A549 (cell line): ENCODE data around the gene FOXB2. TPM values are rescaled to one million over a fixed set of nuclear protein-coding genes. Genes with fewer than 3 reads are reported as not detected.
A peak's percentile ranks its signal among the peaks of the same experiment; 100 is the strongest.

Source experiments
- ATAC-seq, 2 experiments: fragments of 200-7000 bp in 1 of 2; fragments of >200 bp in 1 of 2; cut with Nextera tagmentation in 1 of 2; cut with Tn5 transposase in 1 of 2; 3 replicates each; pipeline versions ENCODE4 v1.8.0 to v1.9.1; 2018 to 2020; ENCODE audit warnings: mild to moderate bottlenecking in 1 of 2, moderate library complexity in 1 of 2
- CTCF ChIA-PET: fragments of 300-600 bp; sonication (Branson Sonifier 250); formaldehyde crosslinking; extraction: SDS; loops from one replicate; lab custom pipeline; 2021; ENCODE audit warnings: antibody characterized with exemption, inconsistent platforms; lab: Yijun Ruan, JAX
- POLR2A ChIA-PET: fragments of 350-600 bp; formaldehyde crosslinking; extraction: SDS; loops from one replicate; lab custom pipeline; 2021; ENCODE audit warnings: antibody characterized with exemption, inconsistent platforms; lab: Yijun Ruan, JAX
- DNase-seq, 2 experiments: peaks; one replicate each; pipeline versions ENCODE4 v3.0.0 to v3.0.0-alpha.2; 2011 to 2016; ENCODE audit warnings: low read depth in 1 of 2, low spot score in 1 of 2
- FAIRE-seq: peaks from 2 replicates; lab custom pipeline; 2011; peaks lifted over from hg19 to GRCh38; lab: Jason Lieb, UNC
- H3K27ac ChIP-seq, 2 experiments: fragments of >200 bp; sonication (Bioruptor Twin); formaldehyde crosslinking; 3 replicates each; pipeline ENCODE4 v1.5.1; 2016 to 2017
- H3K4me1 ChIP-seq: fragments of >200 bp; sonication (Bioruptor Twin); formaldehyde crosslinking; 3 replicates; pipeline ENCODE4 v1.6.1; 2016
- H3K4me2 ChIP-seq: fragments of >200 bp; sonication (Bioruptor Twin); formaldehyde crosslinking; 3 replicates; pipeline ENCODE4 v1.6.1; 2016
- H3K4me3 ChIP-seq: fragments of >200 bp; sonication (Bioruptor Twin); formaldehyde crosslinking; 3 replicates; pipeline ENCODE4 v1.5.1; 2016
- H3K9me3 ChIP-seq: fragments of >200 bp; sonication (Bioruptor Twin); formaldehyde crosslinking; 3 replicates; pipeline ENCODE4 v1.6.1; 2016
- ATOH8 ChIP-seq: fragments of 250-450 bp; sonication (Bioruptor Pico); IDR thresholded peaks from 2 replicates; pipeline ENCODE4 v1.5.0; 2020; ENCODE audit warnings: low read depth, mild to moderate bottlenecking, moderate library complexity
- BHLHE40 ChIP-seq: IDR thresholded peaks from 2 replicates; pipeline ENCODE4 v1.6.1; 2012; ENCODE audit warnings: low read depth, low read length, inconsistent platforms
- CBX2 ChIP-seq: fragments of 200-600 bp; sonication (generic); IDR thresholded peaks from 2 replicates; pipeline ENCODE4 v1.6.1; 2016; ENCODE audit warnings: low read depth, mild to moderate bottlenecking, borderline replicate concordance
- EHF ChIP-seq: fragments of 250-450 bp; sonication (Bioruptor Pico); IDR thresholded peaks from 2 replicates; pipeline ENCODE4 v1.5.0; 2020; ENCODE audit warnings: mild to moderate bottlenecking
- EHMT2 ChIP-seq: fragments of 200-600 bp; sonication (generic); IDR thresholded peaks from 2 replicates; pipeline ENCODE4 v1.6.1; 2016; ENCODE audit warnings: antibody characterized with exemption, low read depth, mild to moderate bottlenecking, moderate library complexity
- FOXS1 ChIP-seq: fragments of 250-450 bp; sonication (Bioruptor Pico); IDR thresholded peaks from 2 replicates; pipeline ENCODE4 v1.5.0; 2020; ENCODE audit warnings: mild to moderate bottlenecking, moderate library complexity
- GATA3 ChIP-seq: IDR thresholded peaks from 2 replicates; pipeline ENCODE4 v1.6.1; 2012; ENCODE audit warnings: borderline replicate concordance
- HOXA7 ChIP-seq: fragments of 250-450 bp; sonication (Bioruptor Pico); IDR thresholded peaks from 2 replicates; pipeline ENCODE4 v1.5.0; 2020; ENCODE audit warnings: mild to moderate bottlenecking, moderate library complexity
- HOXB5 ChIP-seq: fragments of 250-450 bp; sonication (Bioruptor Pico); IDR thresholded peaks from 2 replicates; pipeline ENCODE4 v1.5.0; 2020; ENCODE audit warnings: mild to moderate bottlenecking, moderate library complexity
- JUNB ChIP-seq: fragments of >200 bp; sonication (Bioruptor Twin); formaldehyde crosslinking; IDR thresholded peaks from 2 replicates; pipeline ENCODE4 v1.6.1; 2016
- KDM5A ChIP-seq: fragments of 200-600 bp; sonication (generic); IDR thresholded peaks from 2 replicates; pipeline ENCODE4 v1.6.1; 2016; ENCODE audit warnings: antibody characterized with exemption, mild to moderate bottlenecking
- MAFK ChIP-seq: fragments of 450-650 bp; IDR thresholded peaks from 2 replicates; pipeline ENCODE4 v1.6.1; 2014; ENCODE audit not compliant: partially characterized antibody
- NR3C1 ChIP-seq: fragments of >200 bp; sonication (Bioruptor Twin); formaldehyde crosslinking; IDR thresholded peaks from 3 replicates; pipeline ENCODE4 v1.6.1; 2017
- PHF8 ChIP-seq: fragments of 200-600 bp; sonication (generic); IDR thresholded peaks from 2 replicates; pipeline ENCODE4 v1.6.1; 2016; ENCODE audit warnings: low read depth, mild to moderate bottlenecking, antibody characterized with exemption, moderate library complexity, borderline replicate concordance
- POLR2A ChIP-seq: IDR thresholded peaks from 2 replicates; pipeline ENCODE4 v1.6.1; 2012; ENCODE audit warnings: mild to moderate bottlenecking, low read length
- POLR2AphosphoS2 ChIP-seq: conservative IDR thresholded peaks from 2 replicates; pipeline ENCODE4 v1.6.1; 2012; ENCODE audit warnings: low read length, improper control_type of control experiment, inconsistent platforms
- RAD21 ChIP-seq, 2 experiments: fragments of >200 bp in 1 of 2; sonication (Bioruptor Twin) in 1 of 2; formaldehyde crosslinking in 1 of 2; IDR thresholded peaks in 1 of 2; conservative IDR thresholded peaks in 1 of 2; 2 replicates in 1 of 2; 3 replicates in 1 of 2; pipeline ENCODE4 v1.6.1; 2012 to 2018; ENCODE audit warnings: inconsistent platforms in 1 of 2
- RFX5 ChIP-seq: fragments of 450-650 bp; IDR thresholded peaks from 2 replicates; pipeline ENCODE4 v1.7.1; 2014; ENCODE audit warnings: antibody characterized with exemption, mild to moderate bottlenecking, moderate library complexity
- SMC3 ChIP-seq: fragments of >200 bp; sonication (Bioruptor Twin); formaldehyde crosslinking; IDR thresholded peaks from 3 replicates; pipeline ENCODE4 v1.6.1; 2018; ENCODE audit warnings: inconsistent platforms
- TP53 ChIP-seq: fragments of 250-450 bp; sonication (Bioruptor Pico); IDR thresholded peaks from 2 replicates; pipeline ENCODE4 v1.5.0; 2021; ENCODE audit warnings: mild to moderate bottlenecking, moderate library complexity
- ZC3H11A ChIP-seq: fragments of 450-650 bp; IDR thresholded peaks from 2 replicates; pipeline ENCODE4 v1.6.1; 2014; ENCODE audit warnings: antibody characterized with exemption, mild to moderate bottlenecking
- ZSCAN20 ChIP-seq: fragments of 250-450 bp; sonication (Bioruptor Pico); IDR thresholded peaks from 2 replicates; pipeline ENCODE4 v1.8.0; 2022; ENCODE audit warnings: mild to moderate bottlenecking, moderate library complexity
- WGBS: methylation state at CpG from one replicate; pipeline ENCODE4 v1.1.6; 2017; ENCODE audit errors: missing lambda C conversion rate; 5-methylcytosine and 5-hydroxymethylcytosine counted together
- polyA plus RNA-seq, 4 experiments: library from polyadenylated mRNA; depleted of rRNA in 3 of 4; stranded (reverse); fragments of >200 nt; fragmentation: RNase III in 1 of 4; extraction: RNeasy Plus Mini Kit Qiagen cat#74134 plus additional on column Dnase treatment in 1 of 4; gene quantifications; 2 replicates in 3 of 4; 3 replicates in 1 of 4; pipeline ENCODE4 v1.2.3, GENCODE V29; 2011 to 2017
- TF ChIP-seq, protein P1 (sequence below): fragments of >200 bp; sonication (Bioruptor Twin); formaldehyde crosslinking; IDR thresholded peaks from 2 replicates; pipeline ENCODE4 v1.6.1; 2016
- TF ChIP-seq, protein P2 (sequence below): fragments of 150-350 bp; IDR thresholded peaks from 2 replicates; pipeline ENCODE4 v1.6.1; 2014; ENCODE audit warnings: low read depth, mild to moderate bottlenecking, low read length
- TF ChIP-seq, protein P3 (sequence below): fragments of >200 bp; sonication (Bioruptor Twin); formaldehyde crosslinking; IDR thresholded peaks from 3 replicates; pipeline ENCODE4 v1.6.1; 2016

FOXB2 gene
- polyA plus RNA-seq, 2 of the 4 experiments (the other 2 are of a cell fraction): not detected

- no peaks in the 10 kb centered on the region for H3K9me3 ChIP-seq
- H3K4me1 ChIP-seq: peaks cover 39% of the 10 kb centered on the region; the same call in 2 of the 3 replicates
- ChIA-PET POLR2A (no interaction called here), CTCF (interaction anchor here (1.2 kb wide), 1 partner anchor 209 kb away, joined by 3 read pairs; no protein-coding TSS in a partner anchor)
- H3K4me2 ChIP-seq: peak overlapping the region; percentile 69
- peak overlapping the region; percentile 29; the same call in 2 of the 3 replicates for H3K4me3 ChIP-seq
- no peak overlapping the region for H3K27ac ChIP-seq
- peak; percentile 11 to 14; a peak in 4 of 6 replicates for ATAC-seq
- DNase-seq: no peak
- under 1% methylated on average over 9 of the region's 12 CpGs for WGBS
- no peak for TF ChIP-seq GATA3
- TF ChIP-seq SMC3: no peak
- no peak for TF ChIP-seq POLR2AphosphoS2
- no peak for TF ChIP-seq RAD21 (conservative IDR thresholded peaks at IDR 0.05 in 1 of 2, IDR thresholded peaks at IDR 0.05 in 1 of 2)
- no peak for TF ChIP-seq NR3C1
- TF ChIP-seq EHF: no peak
- no peak for TF ChIP-seq KDM5A
- TF ChIP-seq MAFK: no peak
- TF ChIP-seq EHMT2: no peak
- no peak for TF ChIP-seq HOXB5 (CRISPR knock-in tag)
- TF ChIP-seq FOXS1 (CRISPR knock-in tag): no peak
- TF ChIP-seq CBX2: no peak
- TF ChIP-seq BHLHE40: no peak
- TF ChIP-seq, protein P1, sequence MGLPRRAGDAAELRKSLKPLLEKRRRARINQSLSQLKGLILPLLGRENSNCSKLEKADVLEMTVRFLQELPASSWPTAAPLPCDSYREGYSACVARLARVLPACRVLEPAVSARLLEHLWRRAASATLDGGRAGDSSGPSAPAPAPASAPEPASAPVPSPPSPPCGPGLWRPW: no peak
- no peak for TF ChIP-seq TP53 (CRISPR knock-in tag)
- FAIRE-seq: no peak
Observed at GRCh38 chr9:77018969-77019235, 553 bp upstream of the FOXB2 start.

DNA sequence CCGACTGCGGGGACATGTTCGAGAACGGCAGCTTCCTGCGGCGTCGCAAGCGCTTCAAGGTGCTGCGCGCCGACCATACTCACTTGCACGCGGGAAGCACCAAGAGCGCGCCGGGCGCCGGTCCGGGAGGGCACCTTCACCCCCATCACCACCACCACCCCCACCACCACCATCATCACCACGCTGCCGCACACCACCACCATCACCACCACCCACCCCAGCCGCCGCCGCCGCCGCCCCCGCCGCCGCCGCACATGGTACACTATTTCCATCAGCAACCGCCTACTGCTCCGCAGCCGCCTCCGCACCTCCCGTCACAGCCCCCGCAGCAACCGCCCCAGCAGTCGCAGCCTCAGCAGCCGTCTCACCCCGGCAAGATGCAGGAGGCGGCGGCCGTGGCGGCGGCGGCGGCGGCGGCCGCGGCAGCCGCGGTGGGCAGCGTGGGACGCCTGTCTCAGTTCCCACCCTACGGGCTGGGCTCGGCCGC, 514 bp downstream of the FOXB2 start:
- 7% methylated on average over 5 of the region's 58 CpGs for WGBS
- TF ChIP-seq PHF8 (no peak), POLR2AphosphoS2 (no peak), TP53 (CRISPR knock-in tag) (no peak), HOXA7 (CRISPR knock-in tag) (no peak), JUNB (no peak), BHLHE40 (no peak), GATA3 (no peak), ZSCAN20 (CRISPR knock-in tag) (no peak), POLR2A (no peak), ZC3H11A (no peak), MAFK (no peak), RFX5 (no peak), ATOH8 (CRISPR knock-in tag) (no peak)
- TF ChIP-seq, protein P1: no peak
- TF ChIP-seq, protein P2, sequence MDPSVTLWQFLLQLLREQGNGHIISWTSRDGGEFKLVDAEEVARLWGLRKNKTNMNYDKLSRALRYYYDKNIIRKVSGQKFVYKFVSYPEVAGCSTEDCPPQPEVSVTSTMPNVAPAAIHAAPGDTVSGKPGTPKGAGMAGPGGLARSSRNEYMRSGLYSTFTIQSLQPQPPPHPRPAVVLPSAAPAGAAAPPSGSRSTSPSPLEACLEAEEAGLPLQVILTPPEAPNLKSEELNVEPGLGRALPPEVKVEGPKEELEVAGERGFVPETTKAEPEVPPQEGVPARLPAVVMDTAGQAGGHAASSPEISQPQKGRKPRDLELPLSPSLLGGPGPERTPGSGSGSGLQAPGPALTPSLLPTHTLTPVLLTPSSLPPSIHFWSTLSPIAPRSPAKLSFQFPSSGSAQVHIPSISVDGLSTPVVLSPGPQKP: no peak
- TF ChIP-seq, protein P3, sequence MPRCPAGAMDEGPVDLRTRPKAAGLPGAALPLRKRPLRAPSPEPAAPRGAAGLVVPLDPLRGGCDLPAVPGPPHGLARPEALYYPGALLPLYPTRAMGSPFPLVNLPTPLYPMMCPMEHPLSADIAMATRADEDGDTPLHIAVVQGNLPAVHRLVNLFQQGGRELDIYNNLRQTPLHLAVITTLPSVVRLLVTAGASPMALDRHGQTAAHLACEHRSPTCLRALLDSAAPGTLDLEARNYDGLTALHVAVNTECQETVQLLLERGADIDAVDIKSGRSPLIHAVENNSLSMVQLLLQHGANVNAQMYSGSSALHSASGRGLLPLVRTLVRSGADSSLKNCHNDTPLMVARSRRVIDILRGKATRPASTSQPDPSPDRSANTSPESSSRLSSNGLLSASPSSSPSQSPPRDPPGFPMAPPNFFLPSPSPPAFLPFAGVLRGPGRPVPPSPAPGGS: no peak
- FAIRE-seq (no peak), ATAC-seq (no peak), DNase-seq (no peak)
- Histone ChIP-seq H3K27ac (no peak overlapping the region), H3K4me2 (peak overlapping the region; percentile 76), H3K9me3 (no peaks in the 10 kb centered on the region), H3K4me3 (peak overlapping the region; percentile 41), H3K4me1 (peaks cover 31% of the 10 kb centered on the region; the same call in 2 of the 3 replicates)
- ChIA-PET POLR2A (no interaction called here), CTCF (interaction anchor here (0.6 to 1.3 kb wide), 4 partner anchors 9 to 210 kb away, joined by 3 to 4 read pairs (median 4); no protein-coding TSS in a partner anchor)
